Measurements from ENCODE around the gene CYFIP1. TPM values are rescaled to one million over a fixed set of nuclear protein-coding genes. Genes with fewer than 3 reads are reported as not detected.
A peak's percentile ranks its signal among the peaks of the same experiment; 100 is the strongest.

CYFIP1 gene
- total and polyA plus RNA-seq, 3 donors from 2014 or later, result 50.9 to 112 (median 90.5) TPM

DNA sequence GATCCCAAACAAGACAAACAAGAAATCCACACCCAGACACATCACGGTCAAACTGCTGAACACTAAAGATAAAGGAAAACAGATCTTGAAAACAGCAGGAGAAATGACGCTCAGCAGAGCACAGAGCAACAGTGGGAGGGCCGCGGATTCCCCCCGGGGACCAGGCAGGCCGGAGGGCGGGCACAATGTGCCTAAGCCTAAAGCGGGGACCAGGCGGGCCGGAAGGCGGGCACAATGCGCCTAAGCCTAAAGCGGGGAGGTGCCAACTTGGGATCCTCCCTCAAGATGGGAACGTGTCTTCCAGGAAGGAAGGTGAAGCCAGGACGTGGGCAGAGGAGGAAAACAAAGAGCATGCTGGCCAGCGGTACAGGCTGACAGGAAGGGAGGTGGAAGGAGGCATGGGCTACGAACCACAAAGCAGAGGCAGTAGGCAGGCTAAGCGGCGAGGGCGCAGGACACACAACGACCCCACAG, 31.1 kb downstream of the CYFIP1 start:
- H3K4me3 ChIP-seq, result no peak overlapping the region
- 28 to 47% methylated on average over 17 to 21 of the region's 21 CpGs for WGBS, 2 donors
- DNase-seq, result peak; percentile 56
- H3K4me1 ChIP-seq, result peaks cover 15% of the 10 kb centered on the region
- no peaks in the 10 kb centered on the region for H3K9me3 ChIP-seq
- H3K36me3 ChIP-seq (ENCODE audit: low read depth, missing control alignments), result no peaks in the 10 kb centered on the region
- H3K27me3 ChIP-seq, result no peaks in the 10 kb centered on the region
- no peak for TF ChIP-seq POLR2A (IDR thresholded peaks at IDR 0.05)
- TF ChIP-seq CTCF (IDR thresholded peaks at IDR 0.05), result no peak
- intact Hi-C loops (cut with DNase I; ENCODE audit: low total_unique reads), result no loop called here
- peak overlapping the region in 1 of 2 donors; percentile 68 for H3K27ac ChIP-seq

GRCh38 chr15:22948056-22948455, 32.1 kb downstream of the CYFIP1 start:
- intact Hi-C loops (cut with DNase I; ENCODE audit: low total_unique reads), result no loop called here
- no peak overlapping the region for H3K4me3 ChIP-seq
- DNase-seq, result no peak
- 78 to 83% methylated on average over 3 to 4 of the region's 4 CpGs for WGBS, 2 donors
- TF ChIP-seq POLR2A (IDR thresholded peaks at IDR 0.05) (no peak), CTCF (IDR thresholded peaks at IDR 0.05) (no peak)
- no peaks in the 10 kb centered on the region for H3K9me3 ChIP-seq
- no peaks in the 10 kb centered on the region for H3K27me3 ChIP-seq
- peak overlapping the region in 1 of 2 donors; percentile 68 for H3K27ac ChIP-seq
- peaks cover 15% of the 10 kb centered on the region for H3K4me1 ChIP-seq
- no peaks in the 10 kb centered on the region for H3K36me3 ChIP-seq (ENCODE audit: low read depth, missing control alignments)

- no peaks in the 10 kb centered on the region for H3K36me3 ChIP-seq (ENCODE audit: low read depth, missing control alignments)
- 92 to 93% methylated on average over 7 to 27 of the region's 27 CpGs for WGBS, 2 donors
Measured at GRCh38 chr15:22947101-22948000, 32.8 kb downstream of the CYFIP1 start.

DNA sequence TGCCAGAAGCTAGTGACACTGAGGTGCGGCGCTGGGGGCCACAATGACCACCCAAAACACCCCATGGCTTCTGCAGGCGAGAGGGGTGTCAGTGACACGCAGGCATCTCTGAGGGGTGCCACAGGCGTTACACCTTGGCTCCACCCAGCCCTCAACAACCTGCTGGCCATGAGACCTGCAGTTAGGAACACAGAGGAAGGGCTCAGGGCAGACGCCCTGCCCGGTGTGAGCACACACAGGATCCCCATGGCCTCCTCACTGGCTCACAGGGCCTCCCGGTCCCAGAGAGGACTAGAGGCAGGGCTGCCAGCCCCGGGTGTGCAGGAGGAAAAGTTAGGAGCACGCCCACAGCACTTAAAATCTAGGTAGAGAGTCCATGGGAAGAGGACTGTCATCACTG, 35.1 kb downstream of the CYFIP1 start:
- intact Hi-C loops (cut with DNase I; ENCODE audit: low total_unique reads), result no loop called here
- DNase-seq, result no peak
- Histone ChIP-seq H3K9me3 (no peaks in the 10 kb centered on the region), H3K4me1 (peaks cover 10% of the 10 kb centered on the region), H3K27me3 (no peaks in the 10 kb centered on the region), H3K27ac (no peak overlapping the region), H3K36me3 (ENCODE audit: low read depth, missing control alignments) (no peaks in the 10 kb centered on the region), H3K4me3 (no peak overlapping the region)
- WGBS, 2 donors, result 92 to 94% methylated on average over 9 to 10 of the region's 10 CpGs
- TF ChIP-seq CTCF (IDR thresholded peaks at IDR 0.05) (no peak), POLR2A (IDR thresholded peaks at IDR 0.05) (no peak)

More at GRCh38 chr15:22947101-22948000, 32.8 kb downstream of the CYFIP1 start:
- no peaks in the 10 kb centered on the region for H3K9me3 ChIP-seq
- H3K4me3 ChIP-seq, result no peak overlapping the region
- DNase-seq, result no peak
- intact Hi-C loops (cut with DNase I; ENCODE audit: low total_unique reads), result no loop called here
- peak overlapping the region in 1 of 2 donors; percentile 68 for H3K27ac ChIP-seq
- TF ChIP-seq POLR2A (IDR thresholded peaks at IDR 0.05), result no peak
- TF ChIP-seq CTCF (IDR thresholded peaks at IDR 0.05), result no peak
- no peaks in the 10 kb centered on the region for H3K27me3 ChIP-seq
- peaks cover 15% of the 10 kb centered on the region for H3K4me1 ChIP-seq

Data from testis (tissue), 3 donors.